ENCODE results near the gene OR10G4.
"Not testable (repeated sequence)": the region's sequence is repeated elsewhere in the genome, so short reads cannot be mapped to it uniquely, and the experiment has no call there.

OR10G4 gene, protein sequence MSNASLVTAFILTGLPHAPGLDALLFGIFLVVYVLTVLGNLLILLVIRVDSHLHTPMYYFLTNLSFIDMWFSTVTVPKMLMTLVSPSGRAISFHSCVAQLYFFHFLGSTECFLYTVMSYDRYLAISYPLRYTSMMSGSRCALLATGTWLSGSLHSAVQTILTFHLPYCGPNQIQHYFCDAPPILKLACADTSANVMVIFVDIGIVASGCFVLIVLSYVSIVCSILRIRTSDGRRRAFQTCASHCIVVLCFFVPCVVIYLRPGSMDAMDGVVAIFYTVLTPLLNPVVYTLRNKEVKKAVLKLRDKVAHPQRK

DNA sequence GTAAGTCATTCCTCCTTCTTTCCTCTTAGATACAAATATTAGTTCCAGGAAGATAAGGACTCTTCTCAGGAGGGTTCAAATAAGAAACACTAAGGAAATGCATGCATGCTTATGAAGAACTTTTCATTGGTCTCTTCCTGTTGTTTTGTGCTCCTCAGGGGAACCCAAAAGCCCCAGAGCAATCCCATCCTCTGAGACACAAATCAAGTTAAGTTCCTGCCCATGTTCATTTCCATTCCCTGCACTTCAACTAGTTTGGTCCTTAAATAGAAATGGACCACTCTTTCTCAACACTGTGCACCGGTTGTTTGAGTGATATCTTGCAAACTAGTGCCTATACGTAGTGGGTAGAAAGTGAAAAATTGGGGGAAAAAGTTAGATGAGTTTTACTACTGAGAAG is at the start of gene OR10G4:
OR10G4 (plus strand) TSS at position 301 of the 400 bp plus-strand sequence. CDS start 2,578 bp downstream, outside the sequence.
- DNase-seq (ENCODE audit: low read depth) = no peak
- no peak within 1 kb of the TSS for H3K4me3 ChIP-seq (ENCODE audit: low read depth, low read length)
- TF ChIP-seq, protein P1, sequence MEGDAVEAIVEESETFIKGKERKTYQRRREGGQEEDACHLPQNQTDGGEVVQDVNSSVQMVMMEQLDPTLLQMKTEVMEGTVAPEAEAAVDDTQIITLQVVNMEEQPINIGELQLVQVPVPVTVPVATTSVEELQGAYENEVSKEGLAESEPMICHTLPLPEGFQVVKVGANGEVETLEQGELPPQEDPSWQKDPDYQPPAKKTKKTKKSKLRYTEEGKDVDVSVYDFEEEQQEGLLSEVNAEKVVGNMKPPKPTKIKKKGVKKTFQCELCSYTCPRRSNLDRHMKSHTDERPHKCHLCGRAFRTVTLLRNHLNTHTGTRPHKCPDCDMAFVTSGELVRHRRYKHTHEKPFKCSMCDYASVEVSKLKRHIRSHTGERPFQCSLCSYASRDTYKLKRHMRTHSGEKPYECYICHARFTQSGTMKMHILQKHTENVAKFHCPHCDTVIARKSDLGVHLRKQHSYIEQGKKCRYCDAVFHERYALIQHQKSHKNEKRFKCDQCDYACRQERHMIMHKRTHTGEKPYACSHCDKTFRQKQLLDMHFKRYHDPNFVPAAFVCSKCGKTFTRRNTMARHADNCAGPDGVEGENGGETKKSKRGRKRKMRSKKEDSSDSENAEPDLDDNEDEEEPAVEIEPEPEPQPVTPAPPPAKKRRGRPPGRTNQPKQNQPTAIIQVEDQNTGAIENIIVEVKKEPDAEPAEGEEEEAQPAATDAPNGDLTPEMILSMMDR (IDR thresholded peaks at IDR 0.05; ENCODE audit: low read depth, low read length, missing control alignments) = no peak

DNA sequence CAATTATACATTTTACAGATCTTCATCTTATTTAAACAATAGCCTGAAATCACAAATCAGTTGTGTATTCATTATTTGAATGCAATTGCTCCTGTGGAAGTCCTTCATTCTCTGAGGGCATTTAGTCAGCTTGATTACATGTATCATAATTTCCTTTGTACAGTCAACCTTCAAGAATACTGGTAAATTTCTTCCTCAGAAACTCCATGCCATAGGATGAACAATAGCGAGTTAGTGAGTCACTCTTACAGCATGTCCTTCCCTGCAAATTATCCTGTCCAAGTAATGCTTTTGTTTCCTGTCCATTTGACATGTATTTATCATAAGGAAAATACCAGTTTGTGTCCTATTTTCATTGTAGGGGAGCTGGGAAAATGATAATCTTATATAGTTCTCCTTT is 39.0 kb upstream of the OR10G4 start:
- TF ChIP-seq, protein P1 (IDR thresholded peaks at IDR 0.05; ENCODE audit: low read depth, low read length, missing control alignments) = no peak
- H3K4me3 ChIP-seq (ENCODE audit: low read depth, low read length) = no peak overlapping the region
- no peak for DNase-seq (ENCODE audit: low read depth)

DNA sequence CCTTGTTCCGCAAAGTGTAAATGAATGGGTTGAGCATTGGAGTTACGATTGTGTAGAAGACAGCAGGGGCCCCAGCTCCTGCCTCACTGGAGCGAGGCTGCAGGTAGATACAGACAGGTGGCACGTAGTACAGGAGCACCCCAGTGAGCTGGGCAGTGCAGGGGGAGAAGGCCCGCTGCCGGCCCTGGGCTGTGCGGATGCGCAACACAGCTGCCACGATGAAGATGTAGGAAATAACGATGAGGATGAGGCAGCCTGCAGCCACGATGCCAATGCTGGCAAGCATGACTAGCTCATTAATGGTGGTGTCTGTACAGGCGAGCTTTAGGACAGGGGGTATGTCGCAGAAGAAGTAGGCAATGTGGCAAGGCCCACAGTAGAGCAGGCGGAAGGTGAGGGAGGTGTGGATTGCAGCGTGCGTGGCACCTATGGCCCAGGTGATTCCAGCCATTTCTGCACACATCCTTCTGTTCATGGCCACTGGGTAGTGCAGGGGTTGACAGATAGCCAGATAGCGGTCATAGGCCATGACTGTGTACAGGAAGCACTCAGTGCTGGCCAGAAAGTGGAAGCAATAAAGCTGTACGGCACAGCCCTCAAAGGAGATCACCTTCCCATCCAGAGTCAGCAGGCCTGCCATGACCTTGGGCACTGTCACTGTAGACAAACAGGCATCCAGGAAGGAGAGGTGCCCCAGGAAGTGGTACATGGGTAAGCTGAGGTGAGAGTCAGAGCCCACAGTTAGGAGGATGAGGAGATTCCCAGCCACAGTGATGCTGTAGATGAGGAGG is 35.8 kb upstream of the OR10G4 start:
- TF ChIP-seq, protein P1 (IDR thresholded peaks at IDR 0.05; ENCODE audit: low read depth, low read length, missing control alignments) = no peak
- no peak for DNase-seq (ENCODE audit: low read depth)
- H3K4me3 ChIP-seq (ENCODE audit: low read depth, low read length) = no peak overlapping the region

DNA sequence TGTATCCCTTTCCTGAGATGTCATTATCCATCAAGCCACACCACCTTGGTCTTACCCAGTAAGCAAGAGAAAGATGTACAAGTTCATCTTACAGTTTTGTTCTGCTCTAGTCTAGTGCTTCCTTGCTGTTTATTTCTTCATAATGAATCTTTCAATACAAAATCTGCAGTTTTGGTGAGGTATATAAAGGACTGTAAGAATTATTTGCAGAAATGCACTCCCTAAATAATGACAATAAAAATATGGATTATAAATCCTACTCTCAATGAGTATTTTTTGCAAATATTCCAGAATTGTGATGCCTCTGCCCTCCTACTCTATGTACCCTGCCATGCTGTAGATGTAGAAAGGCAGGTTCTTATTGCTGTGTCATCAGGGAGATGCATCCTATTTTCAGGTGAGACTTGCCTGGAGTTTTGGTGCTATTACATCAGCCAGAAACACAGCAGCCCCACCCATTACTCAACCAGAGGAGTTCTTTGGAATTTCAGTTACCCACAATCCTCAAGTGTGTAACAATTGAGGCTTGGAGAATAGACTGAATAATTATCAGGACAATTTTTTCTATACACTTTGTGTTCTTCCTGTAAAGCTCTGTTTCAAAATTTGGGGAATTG is 35.0 kb upstream of the OR10G4 start, which contains the start of gene OR10S1:
OR10S1 (minus strand) TSS at position 51 of the 617 bp plus-strand sequence. CDS start 117 bp downstream, outside the sequence.
- H3K4me3 ChIP-seq (ENCODE audit: low read depth, low read length) = no peak within 1 kb of the TSS
- no peak for DNase-seq (ENCODE audit: low read depth)
- TF ChIP-seq, protein P1 (IDR thresholded peaks at IDR 0.05; ENCODE audit: low read depth, low read length, missing control alignments) = no peak

DNA sequence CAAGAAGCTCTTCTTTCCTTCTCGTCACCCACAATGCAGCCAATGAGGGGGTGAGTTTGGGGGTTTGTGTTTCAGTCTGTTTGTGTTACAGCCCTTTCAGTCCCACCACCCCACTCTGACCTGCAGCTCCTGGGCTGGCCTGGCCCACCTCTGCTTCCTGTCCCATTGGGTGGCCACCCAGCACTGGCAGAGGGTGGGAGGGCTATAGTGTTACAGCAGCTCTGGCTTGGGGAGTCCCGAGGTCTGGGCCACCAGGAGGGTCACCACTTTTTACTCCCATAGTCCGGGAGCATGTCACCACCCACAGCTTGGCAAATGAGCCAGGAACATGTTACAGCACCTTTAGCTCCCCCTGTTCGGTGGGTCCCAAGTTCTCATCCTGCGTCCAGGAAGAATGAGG is 33.5 kb upstream of the OR10G4 start:
- no peak for DNase-seq (ENCODE audit: low read depth)
- TF ChIP-seq, protein P1 (IDR thresholded peaks at IDR 0.05; ENCODE audit: low read depth, low read length, missing control alignments) = no peak
- H3K4me3 ChIP-seq (ENCODE audit: low read depth, low read length) = no peak overlapping the region

DNA sequence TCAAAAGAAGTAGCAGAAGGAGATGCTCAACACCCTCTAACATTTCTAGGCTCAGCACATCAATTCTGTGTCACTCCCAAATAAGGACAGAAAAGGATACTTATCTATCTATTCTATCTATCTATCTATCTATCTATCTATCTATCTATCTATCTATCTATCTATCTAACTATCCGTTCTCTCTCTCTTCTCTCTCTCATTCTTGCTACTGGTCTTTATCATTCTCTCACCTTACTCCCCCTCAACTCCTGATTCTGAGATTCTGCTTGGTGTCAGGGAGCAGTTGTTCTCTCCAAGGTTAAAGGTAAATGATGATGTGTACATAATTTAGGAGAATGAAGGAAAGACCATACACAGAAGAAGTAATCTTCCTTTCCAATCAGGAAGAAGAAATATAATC is 17.7 kb upstream of the OR10G4 start, which contains the start of gene OR10G6:
OR10G6 (minus strand) TSS at position 43 of the 400 bp plus-strand sequence; CDS start at position 43, 0 bp downstream.
- no peak for DNase-seq (ENCODE audit: low read depth)
- no peak within 1 kb of the TSS for H3K4me3 ChIP-seq (ENCODE audit: low read depth, low read length)
- TF ChIP-seq, protein P1 (IDR thresholded peaks at IDR 0.05; ENCODE audit: low read depth, low read length, missing control alignments) = no peak

DNA sequence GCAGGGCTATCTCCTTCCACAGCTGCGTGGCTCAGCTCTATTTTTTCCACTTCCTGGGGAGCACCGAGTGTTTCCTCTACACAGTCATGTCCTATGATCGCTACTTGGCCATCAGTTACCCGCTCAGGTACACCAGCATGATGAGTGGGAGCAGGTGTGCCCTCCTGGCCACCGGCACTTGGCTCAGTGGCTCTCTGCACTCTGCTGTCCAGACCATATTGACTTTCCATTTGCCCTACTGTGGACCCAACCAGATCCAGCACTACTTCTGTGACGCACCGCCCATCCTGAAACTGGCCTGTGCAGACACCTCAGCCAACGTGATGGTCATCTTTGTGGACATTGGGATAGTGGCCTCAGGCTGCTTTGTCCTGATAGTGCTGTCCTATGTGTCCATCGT is 3.0 kb downstream of the OR10G4 start:
- not testable (repeated sequence) for H3K4me3 ChIP-seq (ENCODE audit: low read depth, low read length); DNase-seq (ENCODE audit: low read depth)

Data from GM12864 (cell line).